A172 (cell line): ENCODE data around the gene SPPL2A. TPM values are rescaled to one million over a fixed set of nuclear protein-coding genes. Genes with fewer than 3 reads are reported as not detected.
A peak's percentile ranks its signal among the peaks of the same experiment; 100 is the strongest.
"Not testable (repeated sequence)": the region's sequence is repeated elsewhere in the genome, so short reads cannot be mapped to it uniquely, and the experiment has no call there.

ENCODE experiments used
- DNase-seq: peaks from one replicate; pipeline ENCODE4 v3.0.0-alpha.2; 2015; ENCODE audit warnings: low spot score
- total RNA-seq: library from RNA; depleted of rRNA; stranded (reverse); fragments of >200 nt; shearing (Covaris generic); gene quantifications from 2 replicates; pipeline ENCODE4 v1.2.3, GENCODE V29; 2014

The SPPL2A gene
- total RNA-seq, 1 experiment from 2014 or later: 197 TPM

DNA sequence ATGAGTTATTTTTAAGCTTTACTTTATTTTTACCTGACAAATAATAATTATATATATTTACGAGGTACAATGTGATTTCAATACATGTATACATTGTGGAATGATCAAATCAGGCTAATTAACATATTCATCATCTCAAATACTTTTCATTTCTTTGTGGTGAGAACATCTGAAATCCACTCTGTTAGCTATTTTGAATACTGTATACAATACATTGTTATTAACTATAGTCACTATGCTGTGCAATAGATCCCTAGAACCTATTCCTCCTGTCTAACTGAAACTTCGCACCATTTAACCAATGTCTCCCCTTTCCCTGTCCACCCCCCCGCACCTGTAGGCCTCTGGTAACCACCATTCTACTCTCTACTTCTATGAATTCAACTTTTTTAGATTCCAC is 7.9 kb upstream of the SPPL2A start:
- DNase-seq: no peak

GRCh38 chr15:50767332-50767861 is 1.9 kb upstream of the SPPL2A start:
- no peak for DNase-seq

DNA sequence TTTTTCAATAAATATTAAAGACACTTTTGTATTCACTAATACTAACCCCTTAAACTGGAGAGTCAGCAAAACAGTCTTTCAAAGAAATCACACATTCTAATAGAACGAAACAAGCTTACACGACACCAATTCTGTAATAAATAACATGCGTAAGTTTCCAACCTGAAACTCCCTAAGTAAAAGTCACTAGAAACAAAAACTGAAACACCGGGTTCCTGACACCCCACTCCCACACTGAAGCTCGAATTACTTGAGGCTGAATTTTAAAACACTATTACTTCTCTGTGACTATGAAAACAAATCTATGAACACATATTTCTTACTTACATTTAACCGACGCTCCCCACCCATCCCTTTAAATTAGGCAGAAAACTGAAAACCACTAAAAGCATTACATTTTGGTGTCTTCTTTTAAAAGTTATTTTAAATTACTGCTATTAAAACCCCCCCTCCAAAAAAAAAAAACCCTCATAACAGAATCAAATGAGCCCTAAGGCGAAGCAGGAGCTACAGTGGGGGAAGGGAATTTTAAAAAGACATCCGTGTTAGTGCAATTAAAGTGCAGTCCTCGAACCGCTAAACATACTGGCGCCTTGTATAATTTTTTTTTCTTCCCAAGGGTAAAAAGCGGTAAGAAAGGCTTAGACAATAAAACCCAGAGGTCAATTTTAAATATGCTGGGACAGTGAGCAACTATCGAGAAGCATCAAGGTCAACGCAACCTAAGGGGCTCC is 878 bp downstream of the SPPL2A start:
- DNase-seq: peak; percentile 8

- no peak for DNase-seq
Measured at GRCh38 chr15:50758712-50759205, 6.7 kb downstream of the SPPL2A start.

DNA sequence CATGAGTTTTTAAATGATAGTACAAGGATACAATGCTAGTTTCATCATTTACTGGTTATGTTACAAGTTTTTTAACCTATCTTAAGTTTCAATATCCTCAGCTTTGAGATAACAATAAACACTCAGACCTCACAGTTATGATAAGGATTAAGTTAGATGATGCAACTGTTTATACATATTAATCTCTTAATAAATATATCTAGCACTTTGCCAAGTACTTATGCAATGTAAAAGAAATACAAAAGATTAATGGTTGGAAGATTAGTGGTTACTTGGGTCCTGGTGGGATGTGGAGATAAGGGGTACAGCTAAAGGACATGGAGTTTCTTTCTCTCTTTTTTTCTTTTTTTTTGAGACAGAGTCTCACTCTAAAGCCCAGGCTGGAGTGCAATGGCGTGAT is 12.0 kb downstream of the SPPL2A start:
- DNase-seq: no peak

- DNase-seq: no peak
Measured at GRCh38 chr15:50751394-50751793, 14.1 kb downstream of the SPPL2A start.

DNA sequence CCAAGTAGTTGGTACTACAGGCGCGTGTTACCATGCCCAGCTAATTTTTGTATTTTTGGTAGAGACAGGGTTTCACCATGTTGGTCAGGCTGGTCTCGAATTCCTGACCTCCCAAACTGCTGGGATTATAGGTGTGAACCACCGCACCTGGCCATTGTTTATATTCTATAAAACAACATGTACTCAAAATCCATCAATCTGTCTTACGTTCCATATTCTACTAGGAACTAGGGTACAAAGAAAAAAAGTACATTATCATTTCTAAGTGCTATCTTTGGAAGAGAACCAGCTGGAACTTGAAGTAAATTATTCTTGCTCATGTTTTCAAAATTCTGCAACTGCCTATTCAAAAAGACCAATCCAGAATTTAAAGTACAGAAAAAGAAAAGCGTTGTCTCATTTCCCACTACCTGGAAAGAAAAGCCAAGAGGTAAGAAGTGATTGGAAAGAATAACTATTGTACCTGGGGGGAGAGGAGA is 15.2 kb downstream of the SPPL2A start:
- no peak for DNase-seq

- no peak for DNase-seq
Measured at GRCh38 chr15:50747523-50747922, 18.0 kb downstream of the SPPL2A start.

- DNase-seq: no peak
Measured at GRCh38 chr15:50744601-50745000, 20.9 kb downstream of the SPPL2A start.

DNA sequence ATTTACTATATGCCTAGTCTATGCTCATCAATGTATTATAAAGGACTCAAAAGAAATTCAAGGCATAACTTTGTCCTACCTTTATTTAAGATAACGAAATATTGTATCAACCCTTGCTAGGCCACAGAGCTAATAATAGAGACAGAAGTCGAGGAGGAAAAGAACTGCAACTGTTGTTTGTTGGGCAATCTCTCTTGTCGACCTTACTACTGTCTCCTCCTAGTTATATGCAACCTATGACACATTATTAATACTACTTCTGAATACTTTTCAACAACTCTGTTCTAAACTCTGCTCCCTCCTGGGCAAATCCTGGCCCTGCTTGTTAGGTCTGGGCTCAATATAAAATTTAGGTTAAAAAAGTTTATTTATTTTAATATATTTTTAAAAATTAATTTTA is 24.6 kb downstream of the SPPL2A start:
- DNase-seq: no peak

DNA sequence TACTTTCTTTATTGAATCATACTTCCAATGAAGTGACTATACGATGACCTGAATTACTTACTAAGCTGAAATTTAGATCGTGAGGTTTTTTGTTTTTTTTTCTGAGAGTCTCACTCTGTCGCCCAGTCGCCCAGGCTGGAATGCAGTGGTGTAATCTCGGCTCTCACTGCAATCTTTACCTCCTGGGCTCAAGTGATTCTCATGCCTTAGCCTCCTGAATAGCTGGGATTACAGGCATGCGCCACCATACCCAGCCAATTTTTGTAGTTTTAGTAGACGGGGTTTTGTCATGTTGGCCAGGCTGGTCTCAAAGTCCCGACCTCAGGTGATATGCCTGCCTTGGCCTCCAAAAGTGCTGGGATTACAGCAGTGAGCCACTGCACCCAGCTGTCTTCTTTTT is 28.7 kb downstream of the SPPL2A start:
- no peak for DNase-seq

DNA sequence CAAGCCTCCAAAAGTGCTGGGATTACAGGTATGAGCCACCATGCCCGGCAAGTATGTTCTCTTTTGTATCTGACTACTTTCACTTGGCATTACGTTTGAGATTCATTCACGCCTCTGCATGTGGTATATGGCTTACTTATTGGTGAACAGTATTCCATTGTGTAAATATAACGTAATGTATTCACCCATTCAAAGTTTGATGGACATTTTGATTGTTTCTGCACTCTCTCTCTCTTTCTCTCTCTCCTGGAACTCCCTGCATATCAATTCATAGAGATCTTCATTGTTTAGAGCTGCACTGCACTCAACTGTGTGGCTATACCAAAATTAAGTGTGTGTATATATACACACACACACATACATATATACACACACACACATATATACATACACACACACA is 30.4 kb downstream of the SPPL2A start:
- DNase-seq: no peak

DNA sequence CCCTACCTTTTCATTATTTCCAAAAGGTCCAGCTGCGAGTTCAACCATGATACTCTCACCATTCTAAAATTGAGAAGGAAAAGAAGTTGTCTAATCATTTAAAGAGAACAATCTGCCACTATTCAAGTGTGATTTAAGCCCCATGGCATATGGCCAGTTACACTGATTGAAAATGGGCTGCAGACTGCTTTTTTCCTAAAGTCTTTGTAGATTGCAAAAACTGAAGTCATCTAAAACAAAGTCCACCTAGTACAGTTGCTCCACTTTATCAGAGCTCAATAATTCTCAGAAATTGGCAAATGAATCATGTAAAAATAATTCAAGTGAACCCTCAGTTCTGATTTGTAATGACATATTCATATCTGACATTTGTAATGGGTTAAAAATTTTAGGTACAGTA is 39.2 kb downstream of the SPPL2A start:
- DNase-seq: no peak

- DNase-seq: no peak
Measured at GRCh38 chr15:50718700-50719125, 46.8 kb downstream of the SPPL2A start.

GRCh38 chr15:50712018-50712417 is 53.5 kb downstream of the SPPL2A start:
- DNase-seq: no peak

GRCh38 chr15:50710585-50710984 is 54.9 kb downstream of the SPPL2A start:
- no peak for DNase-seq

GRCh38 chr15:50707878-50708427 is 57.6 kb downstream of the SPPL2A start:
- DNase-seq: no peak

- DNase-seq: no peak
Measured at GRCh38 chr15:50702762-50703334, 62.7 kb downstream of the SPPL2A start.

GRCh38 chr15:50698101-50698500 is 67.4 kb downstream of the SPPL2A start:
- no peak for DNase-seq

DNA sequence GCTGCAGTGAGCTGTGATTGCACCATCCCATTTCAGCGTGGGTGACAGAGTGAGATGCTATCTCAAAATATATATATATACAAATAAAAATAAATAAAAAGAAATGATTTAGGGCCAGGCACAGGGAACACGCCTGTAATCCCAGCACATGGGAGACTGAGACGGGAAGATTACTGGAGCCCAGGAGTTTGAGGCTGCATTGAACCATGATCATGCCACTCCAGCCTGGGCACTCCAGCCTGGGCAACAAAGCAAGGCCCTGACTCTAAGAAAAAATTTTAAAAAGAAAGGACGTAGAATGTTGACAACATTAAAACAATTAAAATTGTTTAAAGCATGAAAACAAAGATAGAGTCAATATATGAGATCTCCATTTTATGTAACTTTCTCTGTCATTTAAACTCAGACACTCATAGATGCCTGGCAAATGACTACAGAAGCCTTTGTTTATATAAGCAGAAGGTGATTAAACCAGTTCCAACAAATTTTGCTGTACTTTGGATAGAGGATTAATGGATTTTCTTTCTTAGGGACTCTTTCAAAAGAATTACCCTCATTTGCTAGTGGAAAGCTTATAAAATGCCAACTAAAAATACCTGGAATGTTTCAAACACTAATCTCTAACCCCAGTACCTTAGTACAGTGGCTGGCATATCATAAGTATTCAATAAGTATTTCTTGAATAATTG is 68.3 kb downstream of the SPPL2A start:
- DNase-seq: no peak

- not testable (repeated sequence) for DNase-seq
Measured at GRCh38 chr15:50694634-50695165, 70.8 kb downstream of the SPPL2A start.
